DND-41 (cell line): Measurements from ENCODE around the gene IL21R.

Source experiments
- ATAC-seq: fragments of 200-7000 bp; cut with Tn5 transposase; 3 replicates; pipeline ENCODE4 v1.9.1; 2021; ENCODE audit warnings: low read depth; ENCODE audit not compliant: insufficient read depth
- DNase-seq: peaks from one replicate; pipeline ENCODE4 v3.0.0-alpha.2; 2020
- H2AFZ ChIP-seq: 2 replicates; pipeline ENCODE4 v1.6.0; 2012; ENCODE audit warnings: low read depth, low read length
- H3K27ac ChIP-seq: 2 replicates; pipeline ENCODE4 v1.5.1; 2012; ENCODE audit warnings: low read length, inconsistent platforms
- H3K27me3 ChIP-seq: fragments of 200-600 bp; sonication (generic); 2 replicates; pipeline ENCODE4 v1.6.0; 2012; ENCODE audit warnings: low read length, mild to moderate bottlenecking, inconsistent platforms; ENCODE audit not compliant: insufficient read depth, poor library complexity
- H3K36me3 ChIP-seq: 2 replicates; pipeline ENCODE4 v1.5.1; 2012; ENCODE audit warnings: low read length, inconsistent platforms; ENCODE audit not compliant: insufficient read depth
- H3K4me1 ChIP-seq: 2 replicates; pipeline ENCODE4 v1.5.1; 2012; ENCODE audit warnings: mild to moderate bottlenecking, low read length; ENCODE audit not compliant: insufficient read depth
- H3K4me2 ChIP-seq: 2 replicates; pipeline ENCODE4 v1.6.0; 2012; ENCODE audit warnings: mild to moderate bottlenecking, moderate library complexity, low read length, inconsistent platforms; ENCODE audit not compliant: insufficient read depth
- H3K4me3 ChIP-seq, 2 experiments: fragments of 200-600 bp in 1 of 2; shearing (Covaris generic) in 1 of 2; 2 replicates each; pipeline ENCODE4 v1.5.1; 2012 to 2016; ENCODE audit warnings: inconsistent platforms in 2 of 2, low read length in 2 of 2, mild to moderate bottlenecking in 2 of 2, low read depth in 1 of 2, moderate library complexity in 1 of 2
- H3K79me2 ChIP-seq: 2 replicates; pipeline ENCODE4 v1.6.0; 2012; ENCODE audit warnings: low read length, inconsistent platforms; ENCODE audit not compliant: insufficient read depth
- H3K9ac ChIP-seq: 2 replicates; pipeline ENCODE4 v1.6.0; 2012; ENCODE audit warnings: low read depth, mild to moderate bottlenecking, inconsistent platforms, low read length, moderate library complexity
- H3K9me3 ChIP-seq: 2 replicates; pipeline ENCODE4 v1.5.1; 2012; ENCODE audit warnings: low read length, moderate library complexity, mild to moderate bottlenecking, inconsistent platforms; ENCODE audit not compliant: insufficient read depth, severe bottlenecking
- H4K20me1 ChIP-seq: 2 replicates; pipeline ENCODE4 v1.6.0; 2012; ENCODE audit warnings: low read length; ENCODE audit not compliant: insufficient read depth
- EZH2 ChIP-seq: IDR thresholded peaks from 3 replicates; pipeline ENCODE4 v1.6.1; 2012; ENCODE audit warnings: borderline replicate concordance, low read depth, mild to moderate bottlenecking, moderate library complexity, low read length, inconsistent platforms; ENCODE audit not compliant: severe bottlenecking
- TF ChIP-seq, protein P1 (sequence below): IDR thresholded peaks from 2 replicates; pipeline ENCODE4 v1.5.1; 2012; ENCODE audit warnings: borderline replicate concordance, low read length, moderate library complexity, mild to moderate bottlenecking; ENCODE audit not compliant: poor library complexity, severe bottlenecking; ENCODE audit errors: extremely low read depth

IL21R gene

GRCh38 chr16:27402569-27402963 is 592 bp downstream of the IL21R start:
- no peak for ATAC-seq
- peak overlapping the region; percentile 42 for H3K9ac ChIP-seq
- H3K4me1 ChIP-seq = peaks cover 46% of the 10 kb centered on the region
- H3K27me3 ChIP-seq = no peaks in the 10 kb centered on the region
- peak overlapping the region; percentile 48; the same call in 1 of the 2 replicates for H2AFZ ChIP-seq
- H3K36me3 ChIP-seq = no peaks in the 10 kb centered on the region
- peak overlapping the region; percentile 63 for H3K27ac ChIP-seq
- no peaks in the 10 kb centered on the region for H4K20me1 ChIP-seq
- TF ChIP-seq, protein P1, sequence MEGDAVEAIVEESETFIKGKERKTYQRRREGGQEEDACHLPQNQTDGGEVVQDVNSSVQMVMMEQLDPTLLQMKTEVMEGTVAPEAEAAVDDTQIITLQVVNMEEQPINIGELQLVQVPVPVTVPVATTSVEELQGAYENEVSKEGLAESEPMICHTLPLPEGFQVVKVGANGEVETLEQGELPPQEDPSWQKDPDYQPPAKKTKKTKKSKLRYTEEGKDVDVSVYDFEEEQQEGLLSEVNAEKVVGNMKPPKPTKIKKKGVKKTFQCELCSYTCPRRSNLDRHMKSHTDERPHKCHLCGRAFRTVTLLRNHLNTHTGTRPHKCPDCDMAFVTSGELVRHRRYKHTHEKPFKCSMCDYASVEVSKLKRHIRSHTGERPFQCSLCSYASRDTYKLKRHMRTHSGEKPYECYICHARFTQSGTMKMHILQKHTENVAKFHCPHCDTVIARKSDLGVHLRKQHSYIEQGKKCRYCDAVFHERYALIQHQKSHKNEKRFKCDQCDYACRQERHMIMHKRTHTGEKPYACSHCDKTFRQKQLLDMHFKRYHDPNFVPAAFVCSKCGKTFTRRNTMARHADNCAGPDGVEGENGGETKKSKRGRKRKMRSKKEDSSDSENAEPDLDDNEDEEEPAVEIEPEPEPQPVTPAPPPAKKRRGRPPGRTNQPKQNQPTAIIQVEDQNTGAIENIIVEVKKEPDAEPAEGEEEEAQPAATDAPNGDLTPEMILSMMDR = no peak
- no peak for TF ChIP-seq EZH2
- H3K9me3 ChIP-seq = no peaks in the 10 kb centered on the region
- no peak for DNase-seq
- no peaks in the 10 kb centered on the region for H3K79me2 ChIP-seq
- peak overlapping the region; percentile 63 for H3K4me2 ChIP-seq
- H3K4me3 ChIP-seq = peak overlapping the region in 1 of 2 experiments; percentile 41; a peak in 2 of 4 replicates

DNA sequence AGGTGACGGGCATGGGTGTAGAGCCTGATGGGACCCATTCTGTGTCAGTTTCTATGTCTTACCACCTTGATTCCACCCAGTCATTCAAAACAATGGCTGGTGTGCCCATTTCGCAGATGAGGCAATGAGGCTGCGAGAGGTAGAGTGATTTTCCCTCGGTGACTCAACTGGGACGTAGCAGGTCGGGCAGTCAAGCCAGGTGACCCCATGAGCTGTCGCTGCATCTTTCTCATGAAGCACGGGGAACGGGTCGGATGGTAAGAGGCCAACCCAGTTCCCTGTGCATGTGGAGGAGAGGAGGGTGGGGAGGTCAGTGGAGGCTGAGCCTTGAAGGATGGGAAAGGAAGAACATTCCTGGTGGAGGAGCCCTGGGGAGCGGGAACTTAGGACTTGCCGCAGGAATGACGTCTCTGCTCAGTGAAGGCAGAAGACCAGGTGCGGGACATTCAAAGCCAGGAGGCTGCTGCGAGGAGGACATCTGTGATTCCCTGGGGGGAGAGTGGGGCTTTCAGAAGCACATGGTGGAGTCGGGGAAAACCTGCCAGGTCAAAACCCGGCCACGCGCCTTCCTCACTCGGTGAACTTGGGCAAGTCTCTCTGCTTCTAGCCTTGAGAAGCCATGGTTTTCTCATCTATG is 1.1 kb downstream of the IL21R start:
- Histone ChIP-seq H3K36me3 (no peaks in the 10 kb centered on the region), H3K9ac (peak overlapping the region; percentile 42; the same call in 1 of the 2 replicates), H3K4me2 (peak overlapping the region; percentile 63), H3K27me3 (no peaks in the 10 kb centered on the region), H2AFZ (no peak overlapping the region), H3K79me2 (no peaks in the 10 kb centered on the region), H3K9me3 (no peaks in the 10 kb centered on the region), H3K4me1 (peaks cover 46% of the 10 kb centered on the region), H3K27ac (peak overlapping the region; percentile 63), H4K20me1 (no peaks in the 10 kb centered on the region), H3K4me3 (peak overlapping the region in 1 of 2 experiments; percentile 41; a peak in 2 of 4 replicates)
- TF ChIP-seq, protein P1 = no peak
- TF ChIP-seq EZH2 = no peak
- ATAC-seq (no peak), DNase-seq (no peak)

DNA sequence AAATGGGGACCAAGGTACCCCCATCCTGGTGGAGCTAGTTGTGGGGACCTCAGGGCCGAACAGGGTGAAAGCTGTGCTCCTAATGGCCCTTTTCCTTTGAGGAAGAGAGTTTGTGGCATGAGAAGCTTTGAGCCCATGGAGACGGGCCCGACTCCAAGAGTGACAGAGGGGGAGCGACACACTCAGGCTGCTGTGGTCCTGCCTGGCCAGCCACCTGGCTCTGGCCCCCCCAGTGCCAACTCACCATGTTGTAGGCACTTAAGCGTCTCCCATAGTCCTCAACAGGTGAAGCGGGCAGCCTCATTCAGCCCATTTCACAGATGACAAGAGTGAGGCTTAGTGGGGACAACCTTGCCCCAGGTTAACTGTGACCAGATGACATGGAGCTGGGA is 1.6 kb downstream of the IL21R start:
- Histone ChIP-seq H3K79me2 (no peaks in the 10 kb centered on the region), H3K9me3 (no peaks in the 10 kb centered on the region), H3K27ac (no peak overlapping the region), H2AFZ (no peak overlapping the region), H3K4me3 (no peak overlapping the region), H3K4me2 (0 out of 2 replicates have a peak overlapping the region, but pooled peaks have one; percentile 63), H4K20me1 (no peaks in the 10 kb centered on the region), H3K27me3 (no peaks in the 10 kb centered on the region), H3K9ac (no peak overlapping the region), H3K4me1 (peaks cover 46% of the 10 kb centered on the region), H3K36me3 (no peaks in the 10 kb centered on the region)
- TF ChIP-seq, protein P1 = no peak
- no peak for TF ChIP-seq EZH2
- no peak for DNase-seq
- ATAC-seq = no peak
